Activated CD4-positive, alpha-beta T cell treated with anti-CD3 and anti-CD28 coated beads, Interleukin-2, amount 50 U/mL, for 48 hours (primary cell): Measurements from ENCODE around the gene DSP.
A peak's percentile ranks its signal among the peaks of the same experiment; 100 is the strongest.

Experiments used
- DNase-seq, 2 experiments: peaks; one replicate each; pipeline ENCODE4 v3.0.0-alpha.2; 2020

The DSP gene

GRCh38 chr6:7561153-7561964 lies 19.9 kb downstream of the DSP start:
- DNase-seq: no peak

GRCh38 chr6:7562769-7563168 lies 21.3 kb downstream of the DSP start:
- DNase-seq: no peak

GRCh38 chr6:7566107-7566506 lies 24.6 kb downstream of the DSP start:
- DNase-seq: no peak

GRCh38 chr6:7566617-7567173 lies 25.2 kb downstream of the DSP start:
- no peak for DNase-seq

- no peak for DNase-seq
Measured at GRCh38 chr6:7568021-7568420, 26.6 kb downstream of the DSP start.

GRCh38 chr6:7569082-7569481 lies 27.6 kb downstream of the DSP start:
- no peak for DNase-seq

GRCh38 chr6:7572213-7572943 lies 30.9 kb downstream of the DSP start:
- DNase-seq: no peak

GRCh38 chr6:7574500-7574899 lies 33.0 kb downstream of the DSP start:
- no peak for DNase-seq

GRCh38 chr6:7578516-7578915 lies 37.0 kb downstream of the DSP start:
- DNase-seq: no peak

GRCh38 chr6:7578931-7579330 lies 37.5 kb downstream of the DSP start:
- DNase-seq: no peak

GRCh38 chr6:7579851-7580250 lies 38.4 kb downstream of the DSP start:
- DNase-seq: no peak

GRCh38 chr6:7580537-7580926 lies 39.1 kb downstream of the DSP start:
- DNase-seq: no peak

- no peak for DNase-seq
Measured at GRCh38 chr6:7580927-7581618, 39.6 kb downstream of the DSP start.

GRCh38 chr6:7585287-7585930 lies 43.9 kb downstream of the DSP start:
- DNase-seq: no peak

- no peak for DNase-seq
Measured at GRCh38 chr6:7587631-7588100, 46.2 kb downstream of the DSP start.

- DNase-seq: no peak
Measured at GRCh38 chr6:7588506-7588905, 47.0 kb downstream of the DSP start.

GRCh38 chr6:7589221-7589620 lies 47.8 kb downstream of the DSP start:
- no peak for DNase-seq

GRCh38 chr6:7589949-7590917 lies 48.8 kb downstream of the DSP start, which contains the start of gene SNRNP48:
Gene SNRNP48 (plus strand): TSS chr6:7590198. CDS start chr6:7590258, 60 bp downstream.
- peak; percentile 95 for DNase-seq

GRCh38 chr6:7590918-7591302 lies 49.4 kb downstream of the DSP start:
- DNase-seq: no peak

GRCh38 chr6:7591770-7592169 lies 50.3 kb downstream of the DSP start:
- no peak for DNase-seq

- no peak for DNase-seq
Measured at GRCh38 chr6:7593229-7593628, 51.8 kb downstream of the DSP start.
